ENCODE data around the gene TSPAN1.

The TSPAN1 gene

GRCh38 chr1:46172321-46172720 is 2.6 kb upstream of the TSPAN1 start:
- FAIRE-seq (no peak), DNase-seq (ENCODE audit: insufficient read length, low spot score) (no peak)
- TF ChIP-seq, protein P1, sequence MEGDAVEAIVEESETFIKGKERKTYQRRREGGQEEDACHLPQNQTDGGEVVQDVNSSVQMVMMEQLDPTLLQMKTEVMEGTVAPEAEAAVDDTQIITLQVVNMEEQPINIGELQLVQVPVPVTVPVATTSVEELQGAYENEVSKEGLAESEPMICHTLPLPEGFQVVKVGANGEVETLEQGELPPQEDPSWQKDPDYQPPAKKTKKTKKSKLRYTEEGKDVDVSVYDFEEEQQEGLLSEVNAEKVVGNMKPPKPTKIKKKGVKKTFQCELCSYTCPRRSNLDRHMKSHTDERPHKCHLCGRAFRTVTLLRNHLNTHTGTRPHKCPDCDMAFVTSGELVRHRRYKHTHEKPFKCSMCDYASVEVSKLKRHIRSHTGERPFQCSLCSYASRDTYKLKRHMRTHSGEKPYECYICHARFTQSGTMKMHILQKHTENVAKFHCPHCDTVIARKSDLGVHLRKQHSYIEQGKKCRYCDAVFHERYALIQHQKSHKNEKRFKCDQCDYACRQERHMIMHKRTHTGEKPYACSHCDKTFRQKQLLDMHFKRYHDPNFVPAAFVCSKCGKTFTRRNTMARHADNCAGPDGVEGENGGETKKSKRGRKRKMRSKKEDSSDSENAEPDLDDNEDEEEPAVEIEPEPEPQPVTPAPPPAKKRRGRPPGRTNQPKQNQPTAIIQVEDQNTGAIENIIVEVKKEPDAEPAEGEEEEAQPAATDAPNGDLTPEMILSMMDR (IDR thresholded peaks at IDR 0.05; ENCODE audit: insufficient read depth, missing control alignments) = no peak

GRCh38 chr1:46173361-46173856 is 1.5 kb upstream of the TSPAN1 start:
- FAIRE-seq (no peak), DNase-seq (ENCODE audit: insufficient read length, low spot score) (no peak)
- TF ChIP-seq, protein P1 (IDR thresholded peaks at IDR 0.05; ENCODE audit: insufficient read depth, missing control alignments) = no peak

GRCh38 chr1:46175243-46175642 is 356 bp downstream of the TSPAN1 start:
- TF ChIP-seq, protein P1 (IDR thresholded peaks at IDR 0.05; ENCODE audit: insufficient read depth, missing control alignments) = no peak
- DNase-seq (ENCODE audit: insufficient read length, low spot score) (peak; percentile 1), FAIRE-seq (no peak)

DNA sequence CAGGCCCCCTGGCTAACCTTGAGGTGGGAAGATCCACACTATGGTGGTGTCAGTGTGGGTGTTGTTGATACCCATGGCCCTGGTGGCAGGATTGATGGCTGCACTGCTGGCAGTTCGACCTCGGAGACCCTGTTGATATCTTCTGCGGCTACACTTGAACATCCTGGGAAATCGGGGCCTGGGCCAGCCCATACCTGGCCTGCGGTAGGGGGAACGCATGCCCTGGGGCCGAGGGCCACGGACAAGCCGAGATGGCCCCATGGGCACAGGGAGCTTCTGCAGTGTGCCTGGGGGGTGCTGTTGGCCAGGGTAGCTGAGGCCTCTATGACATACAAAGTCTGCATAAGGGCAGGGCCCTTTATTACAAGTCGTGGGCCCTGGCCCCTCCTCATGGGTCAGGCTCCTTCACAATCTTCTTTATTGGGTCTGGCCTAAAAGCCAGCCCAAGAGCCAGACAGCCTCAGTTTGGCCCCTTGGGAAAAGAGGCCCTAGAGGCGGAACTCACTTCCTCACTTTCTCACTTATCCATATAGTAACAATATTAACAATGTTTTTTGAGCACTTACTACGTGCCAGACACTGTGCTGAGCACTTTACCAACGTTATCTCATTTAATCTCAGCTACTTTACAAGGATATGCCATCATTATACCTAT is 1.5 kb downstream of the TSPAN1 start, which contains the start of gene P3R3URF:
Gene P3R3URF (minus strand): TSS at position 278 of the 655 bp plus-strand sequence. CDS start 17 bp downstream, at position 261.
- FAIRE-seq = no peak
- TF ChIP-seq, protein P1 (IDR thresholded peaks at IDR 0.05; ENCODE audit: insufficient read depth, missing control alignments) = no peak
- no peak for DNase-seq (ENCODE audit: insufficient read length, low spot score)

- FAIRE-seq = no peak
Measured at GRCh38 chr1:46179138-46180081, 4.5 kb downstream of the TSPAN1 start.

GRCh38 chr1:46180082-46180616 is 5.3 kb downstream of the TSPAN1 start:
- TF ChIP-seq, protein P1 (IDR thresholded peaks at IDR 0.05; ENCODE audit: insufficient read depth, missing control alignments) = no peak
- FAIRE-seq (no peak), DNase-seq (ENCODE audit: insufficient read length, low spot score) (no peak)

More at GRCh38 chr1:46179138-46180081, 4.5 kb downstream of the TSPAN1 start:
- peak; percentile 90 for DNase-seq (ENCODE audit: insufficient read length, low spot score)
- TF ChIP-seq, protein P1 (IDR thresholded peaks at IDR 0.05; ENCODE audit: insufficient read depth, missing control alignments) = peak; percentile 99
